ENCODE measurements around the gene MRPL12.
A peak's percentile ranks its signal among the peaks of the same experiment; 100 is the strongest.

The MRPL12 gene

DNA sequence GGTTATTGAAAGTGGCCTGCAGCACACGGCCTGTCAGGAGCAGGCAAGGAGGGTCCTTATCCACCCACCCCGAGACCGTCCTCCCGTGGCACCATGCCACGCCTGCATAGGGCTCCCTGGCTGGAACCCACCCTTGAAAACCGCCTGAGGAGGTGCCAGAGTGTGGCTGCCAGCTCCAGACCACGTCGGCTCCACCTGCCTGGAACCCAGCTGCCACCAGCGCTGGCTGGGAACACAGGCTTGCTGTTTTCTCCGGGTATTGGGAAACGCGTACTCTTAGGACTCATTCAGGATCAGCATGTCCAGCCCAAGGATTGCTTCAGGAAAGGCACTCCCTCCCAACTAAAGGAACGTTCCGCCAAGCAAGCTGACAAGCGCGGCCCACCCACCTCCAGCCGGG, 26.3 kb upstream of the MRPL12 start:
- no peak for DNase-seq
- in situ Hi-C loops (cut with HindIII; ENCODE audit: low pct_ligation_motif_present, low pct_unique_long_range_greater_than_20kb, low sequenced_read_pairs), result no loop called here

DNA sequence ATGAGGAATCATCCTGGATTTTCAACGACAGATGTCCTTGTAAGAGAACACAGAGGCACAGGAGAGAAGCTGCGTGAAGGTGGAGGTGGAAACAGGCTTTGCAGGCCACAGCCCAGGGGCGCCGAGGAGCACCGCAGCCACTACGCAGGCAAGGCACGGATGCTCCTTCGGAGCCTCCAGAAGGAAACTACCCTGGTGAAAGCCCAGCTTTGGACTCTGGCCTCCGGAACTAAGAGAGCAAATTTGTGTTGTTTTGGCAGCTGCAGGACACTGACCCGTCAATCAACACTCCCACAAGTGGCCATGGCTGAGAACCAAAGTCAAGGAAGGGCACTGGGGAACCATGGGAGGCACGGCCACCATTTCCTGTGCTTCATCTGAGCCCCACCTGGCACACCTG, 23.0 kb upstream of the MRPL12 start:
- DNase-seq, result no peak
- in situ Hi-C loops (cut with HindIII; ENCODE audit: low pct_ligation_motif_present, low pct_unique_long_range_greater_than_20kb, low sequenced_read_pairs), result no loop called here

DNA sequence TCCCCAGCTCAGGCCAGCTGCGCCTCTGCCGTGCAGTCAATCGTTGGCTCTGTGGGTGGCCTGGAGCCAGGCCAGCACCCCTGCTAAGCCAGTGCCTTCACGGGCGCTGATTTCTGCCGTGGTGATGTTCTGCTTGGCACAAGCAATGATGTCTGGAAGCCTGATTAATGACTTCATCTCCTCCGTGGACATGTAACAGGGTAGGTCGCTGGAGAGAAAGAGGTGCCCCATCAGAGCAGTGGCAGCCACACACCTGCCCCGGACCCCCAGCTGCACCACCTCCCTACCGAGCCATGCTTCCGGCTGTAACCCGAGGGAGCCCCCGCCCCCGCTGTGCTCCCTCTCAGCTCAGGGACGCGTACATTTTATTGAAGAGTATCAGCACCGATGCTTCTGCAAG, 21.5 kb upstream of the MRPL12 start:
- peak; percentile 97 for DNase-seq
- in situ Hi-C loops (cut with HindIII; ENCODE audit: low pct_ligation_motif_present, low pct_unique_long_range_greater_than_20kb, low sequenced_read_pairs), result no loop called here

- in situ Hi-C loops (cut with HindIII; ENCODE audit: low pct_ligation_motif_present, low pct_unique_long_range_greater_than_20kb, low sequenced_read_pairs), result no loop called here
- no peak for DNase-seq
These were observed 20.5 kb upstream of the MRPL12 start for GRCh38 chr17:81682565-81683207.

DNA sequence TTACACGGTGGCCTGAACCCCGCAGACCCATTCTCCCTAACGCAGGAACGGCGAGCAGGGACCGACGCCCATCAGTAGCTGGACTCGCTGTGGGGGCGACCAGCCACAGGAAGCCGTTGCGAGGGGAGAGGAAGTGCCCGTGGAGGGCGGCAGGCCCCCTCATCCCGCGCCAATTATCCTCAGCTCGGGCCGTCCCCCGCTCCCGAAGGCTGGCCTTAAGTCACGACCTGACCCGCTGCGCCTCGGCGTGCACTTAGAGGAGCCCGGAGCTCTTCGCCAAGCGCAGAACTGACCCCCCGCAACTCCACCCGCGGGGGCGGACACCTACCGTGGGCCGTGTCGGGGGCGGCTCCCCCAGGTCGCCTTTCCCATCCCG, 20.0 kb upstream of the MRPL12 start:
- in situ Hi-C loops (cut with HindIII; ENCODE audit: low pct_ligation_motif_present, low pct_unique_long_range_greater_than_20kb, low sequenced_read_pairs), result no loop called here
- no peak for DNase-seq

GRCh38 chr17:81683584-81684441, 19.4 kb upstream of the MRPL12 start, which contains the start of the genes ARL16 and HGS:
Gene ARL16 (minus strand): TSS chr17:81683797. CDS start chr17:81683753, 44 bp downstream.
Gene HGS (plus strand): TSS chr17:81684011. CDS start chr17:81684067, 56 bp downstream.
- in situ Hi-C loops (cut with HindIII; ENCODE audit: low pct_ligation_motif_present, low pct_unique_long_range_greater_than_20kb, low sequenced_read_pairs), result no loop called here
- peak; percentile 100 for DNase-seq

GRCh38 chr17:81684442-81684911, 18.7 kb upstream of the MRPL12 start:
- no peak for DNase-seq
- in situ Hi-C loops (cut with HindIII; ENCODE audit: low pct_ligation_motif_present, low pct_unique_long_range_greater_than_20kb, low sequenced_read_pairs), result no loop called here

GRCh38 chr17:81685108-81685507, 18.1 kb upstream of the MRPL12 start:
- in situ Hi-C loops (cut with HindIII; ENCODE audit: low pct_ligation_motif_present, low pct_unique_long_range_greater_than_20kb, low sequenced_read_pairs), result no loop called here
- peak; percentile 84 for DNase-seq

GRCh38 chr17:81686614-81687013, 16.6 kb upstream of the MRPL12 start:
- in situ Hi-C loops (cut with HindIII; ENCODE audit: low pct_ligation_motif_present, low pct_unique_long_range_greater_than_20kb, low sequenced_read_pairs), result no loop called here
- no peak for DNase-seq

- DNase-seq, result no peak
- in situ Hi-C loops (cut with HindIII; ENCODE audit: low pct_ligation_motif_present, low pct_unique_long_range_greater_than_20kb, low sequenced_read_pairs), result no loop called here
These were observed 15.2 kb upstream of the MRPL12 start for GRCh38 chr17:81687770-81688541.

DNA sequence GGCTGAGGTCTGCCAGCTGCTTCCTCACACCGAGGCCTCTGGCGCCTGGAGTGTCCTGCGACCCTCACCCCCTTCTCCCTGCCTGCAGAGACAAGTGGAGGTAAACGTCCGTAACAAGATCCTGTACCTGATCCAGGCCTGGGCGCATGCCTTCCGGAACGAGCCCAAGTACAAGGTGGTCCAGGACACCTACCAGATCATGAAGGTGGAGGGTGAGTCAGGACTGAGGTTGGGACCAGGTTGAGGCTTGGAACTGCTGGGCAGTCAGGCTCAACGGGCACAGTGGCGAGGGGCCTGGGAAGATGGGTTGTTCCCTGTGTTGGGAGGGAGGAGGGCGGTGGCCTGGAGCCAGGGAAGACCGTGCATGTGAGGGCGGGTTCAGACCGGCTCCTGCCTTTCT, 14.6 kb upstream of the MRPL12 start:
- in situ Hi-C loops (cut with HindIII; ENCODE audit: low pct_ligation_motif_present, low pct_unique_long_range_greater_than_20kb, low sequenced_read_pairs), result no loop called here
- no peak for DNase-seq

DNA sequence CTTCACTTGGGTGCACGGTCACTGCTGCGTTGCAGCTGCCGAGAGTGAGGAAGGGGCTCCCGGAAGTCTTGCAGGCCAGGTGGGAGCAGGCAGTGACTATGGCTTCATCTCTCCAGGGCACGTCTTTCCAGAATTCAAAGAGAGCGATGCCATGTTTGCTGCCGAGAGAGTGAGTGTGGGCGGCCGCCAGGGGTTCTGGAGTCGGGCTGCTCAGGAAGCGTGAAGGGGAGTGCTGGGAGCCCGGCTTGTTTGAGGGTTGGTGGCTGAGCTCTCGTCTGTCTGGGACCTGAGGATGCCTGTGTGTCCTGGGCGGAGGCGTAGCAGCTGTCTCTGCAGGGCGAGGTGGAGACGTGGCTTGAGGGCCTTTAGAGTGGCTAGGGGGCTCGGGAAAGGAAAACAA, 13.1 kb upstream of the MRPL12 start:
- in situ Hi-C loops (cut with HindIII; ENCODE audit: low pct_ligation_motif_present, low pct_unique_long_range_greater_than_20kb, low sequenced_read_pairs), result no loop called here
- no peak for DNase-seq

- in situ Hi-C loops (cut with HindIII; ENCODE audit: low pct_ligation_motif_present, low pct_unique_long_range_greater_than_20kb, low sequenced_read_pairs), result no loop called here
These were observed 12.6 kb upstream of the MRPL12 start for GRCh38 chr17:81690549-81690948.

DNA sequence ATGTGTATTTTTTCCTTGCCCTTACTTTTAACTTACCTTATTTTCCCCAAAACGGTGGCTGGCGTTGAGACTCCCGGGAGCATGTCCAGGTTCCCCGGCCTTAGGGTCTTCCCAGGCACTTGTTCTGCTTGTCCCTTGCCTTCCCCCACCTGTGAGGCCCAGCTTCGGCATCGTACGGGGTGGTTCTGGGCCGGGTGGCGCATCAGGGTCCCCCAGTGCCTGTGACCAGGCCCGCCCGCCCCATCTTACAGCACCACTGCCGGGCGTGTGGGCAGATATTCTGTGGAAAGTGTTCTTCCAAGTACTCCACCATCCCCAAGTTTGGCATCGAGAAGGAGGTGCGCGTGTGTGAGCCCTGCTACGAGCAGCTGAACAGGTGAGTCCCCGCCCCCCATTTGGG, 12.0 kb upstream of the MRPL12 start:
- in situ Hi-C loops (cut with HindIII; ENCODE audit: low pct_ligation_motif_present, low pct_unique_long_range_greater_than_20kb, low sequenced_read_pairs), result no loop called here
- no peak for DNase-seq

More at GRCh38 chr17:81690549-81690948, 12.6 kb upstream of the MRPL12 start:
- no peak for DNase-seq

- in situ Hi-C loops (cut with HindIII; ENCODE audit: low pct_ligation_motif_present, low pct_unique_long_range_greater_than_20kb, low sequenced_read_pairs), result no loop called here
These were observed 11.6 kb upstream of the MRPL12 start for GRCh38 chr17:81691608-81692007.

GRCh38 chr17:81693509-81694210, 9.5 kb upstream of the MRPL12 start:
- DNase-seq, result no peak
- in situ Hi-C loops (cut with HindIII; ENCODE audit: low pct_ligation_motif_present, low pct_unique_long_range_greater_than_20kb, low sequenced_read_pairs), result no loop called here

More at GRCh38 chr17:81691608-81692007, 11.6 kb upstream of the MRPL12 start:
- no peak for DNase-seq

- in situ Hi-C loops (cut with HindIII; ENCODE audit: low pct_ligation_motif_present, low pct_unique_long_range_greater_than_20kb, low sequenced_read_pairs), result no loop called here
- DNase-seq, result no peak
These were observed 8.4 kb upstream of the MRPL12 start for GRCh38 chr17:81694810-81695209.

GRCh38 chr17:81695211-81695610, 8.0 kb upstream of the MRPL12 start:
- in situ Hi-C loops (cut with HindIII; ENCODE audit: low pct_ligation_motif_present, low pct_unique_long_range_greater_than_20kb, low sequenced_read_pairs), result no loop called here

More at GRCh38 chr17:81695211-81695610, 8.0 kb upstream of the MRPL12 start:
- no peak for DNase-seq

Measured in ACHN (cell line).